Prostate gland (tissue), 2 donors: ENCODE data around the gene CACNA1H.

Experiments
- CTCF ChIP-seq, 4 experiments: fragments of 200-600 bp in 2 of 4; fragments of 450-650 bp in 2 of 4; sonication (generic) in 2 of 4; IDR thresholded peaks; 1 replicate in 3 of 4; 2 replicates in 1 of 4; pipeline ENCODE4 v1.5.1; 2016 to 2019; ENCODE audit warnings: antibody characterized with exemption in 4 of 4, mild to moderate bottlenecking in 2 of 4, moderate library complexity in 2 of 4
- POLR2A ChIP-seq: fragments of 450-650 bp; IDR thresholded peaks from one replicate; pipeline ENCODE4 v1.6.1; 2016; ENCODE audit warnings: antibody characterized with exemption, mild to moderate bottlenecking
- POLR2AphosphoS5 ChIP-seq: sonication (generic); formaldehyde crosslinking; IDR thresholded peaks from one replicate; pipeline ENCODE4 v1.6.1; 2017; ENCODE audit warnings: antibody characterized with exemption

- TF ChIP-seq POLR2A (no peak), CTCF (IDR thresholded peaks at IDR 0.05) (no peak), POLR2AphosphoS5 (no peak)
These were observed 17.5 kb upstream of the CACNA1H start for GRCh38 chr16:1135459-1135825.
